Loucy (cell line): Measurements from ENCODE around the gene CCDC134.

ENCODE experiments used
- CTCF ChIP-seq: fragments of 200-600 bp; sonication (generic); conservative IDR thresholded peaks from 2 replicates; pipeline ENCODE4 v1.5.1; 2014; ENCODE audit warnings: mild to moderate bottlenecking, antibody characterized with exemption, low read length
- EZH2phosphoT487 ChIP-seq: fragments of 200-600 bp; IDR thresholded peaks from 2 replicates; pipeline ENCODE4 v1.6.1; 2018; ENCODE audit warnings: antibody characterized with exemption, mild to moderate bottlenecking, moderate library complexity, borderline replicate concordance

- TF ChIP-seq CTCF (no peak), EZH2phosphoT487 (no peak)
Observed at GRCh38 chr22:41801886-41802285, 1.4 kb downstream of the CCDC134 start.
